Endodermal cell (in vitro differentiated cells): ENCODE results near the gene HMCN2. TPM values are rescaled to one million over a fixed set of nuclear protein-coding genes. Genes with fewer than 3 reads are reported as not detected.

Experiments used
- DNase-seq: peaks from one replicate; pipeline ENCODE4 v3.0.0-alpha.2; 2017
- H3K27ac ChIP-seq: 2 replicates; pipeline ENCODE4 v1.5.1; 2013; ENCODE audit warnings: mild to moderate bottlenecking, low read depth, low read length, moderate library complexity
- H3K27me3 ChIP-seq: 2 replicates; pipeline ENCODE4 v1.6.1; 2013; ENCODE audit warnings: mild to moderate bottlenecking, low read length, moderate library complexity; ENCODE audit not compliant: insufficient read depth, control insufficient read depth, poor library complexity, severe bottlenecking
- H3K36me3 ChIP-seq: 2 replicates; pipeline ENCODE4 v1.7.0; 2013; ENCODE audit warnings: mild to moderate bottlenecking, low read length, moderate library complexity; ENCODE audit not compliant: control insufficient read depth, insufficient read depth
- H3K4me1 ChIP-seq: one replicate; pipeline ENCODE4 v1.7.0; 2013; ENCODE audit warnings: low read length; ENCODE audit not compliant: control insufficient read depth, insufficient read depth
- H3K4me3 ChIP-seq: 2 replicates; pipeline ENCODE4 v1.5.1; 2013; ENCODE audit warnings: mild to moderate bottlenecking, low read length, moderate library complexity
- H3K9ac ChIP-seq: 2 replicates; pipeline ENCODE4 v1.6.1; 2013; ENCODE audit warnings: mild to moderate bottlenecking, low read length, moderate library complexity; ENCODE audit not compliant: poor library complexity, severe bottlenecking; ENCODE audit errors: extremely low read depth
- H3K9me3 ChIP-seq: 2 replicates; pipeline ENCODE4 v1.6.1; 2013; ENCODE audit warnings: mild to moderate bottlenecking, low read length, moderate library complexity; ENCODE audit not compliant: control insufficient read depth
- H3K27ac Mint-ChIP-seq: 2 replicates; pipeline ENCODE4 v1.8.0; 2020; ENCODE audit warnings: mixed read lengths
- H3K27me3 Mint-ChIP-seq: 2 replicates; pipeline ENCODE4 v1.8.0; 2021; ENCODE audit warnings: mild to moderate bottlenecking, mixed read lengths; ENCODE audit not compliant: insufficient read depth
- H3K36me3 Mint-ChIP-seq: 2 replicates; pipeline ENCODE4 v1.8.0; 2020; ENCODE audit warnings: low read depth, mixed read lengths
- H3K4me1 Mint-ChIP-seq: 2 replicates; pipeline ENCODE4 v1.8.0; 2020; ENCODE audit warnings: mixed read lengths
- H3K4me3 Mint-ChIP-seq: 2 replicates; pipeline ENCODE4 v1.8.0; 2020; ENCODE audit warnings: mild to moderate bottlenecking, moderate library complexity, mixed read lengths
- H3K9me3 Mint-ChIP-seq: 2 replicates; pipeline ENCODE4 v1.8.0; 2020; ENCODE audit warnings: mild to moderate bottlenecking, mixed read lengths
- WGBS, 2 experiments: methylation state at CpG; one replicate each; pipeline versions ENCODE4 v1.1.5 to v1.1.7; 2013; ENCODE audit warnings: missing lambda C conversion rate in 2 of 2, mixed read lengths in 1 of 2; ENCODE audit not compliant: insufficient coverage in 1 of 2, insufficient read length in 1 of 2; 5-methylcytosine and 5-hydroxymethylcytosine counted together
- total RNA-seq, 2 donors: library from RNA; stranded (reverse); fragmentation: NEBNext Ultra II Directional in 1 of 2; extraction: Animal tissue kit (Norgen Biotek cat#: 25700) in 1 of 2; gene quantifications; 2 replicates in 1 of 2; 3 replicates in 1 of 2; pipeline ENCODE4 v1.2.1, GENCODE V29; 2021
- TF ChIP-seq, protein P1 (sequence below): fragments of 200-600 bp; sonication (generic); conservative IDR thresholded peaks from 2 replicates; pipeline ENCODE4 v1.5.0; 2021; ENCODE audit warnings: antibody characterized with exemption, mild to moderate bottlenecking

The HMCN2 gene
- total RNA-seq, 2 donors from 2014 or later: 3.3 to 3.9 TPM

DNA sequence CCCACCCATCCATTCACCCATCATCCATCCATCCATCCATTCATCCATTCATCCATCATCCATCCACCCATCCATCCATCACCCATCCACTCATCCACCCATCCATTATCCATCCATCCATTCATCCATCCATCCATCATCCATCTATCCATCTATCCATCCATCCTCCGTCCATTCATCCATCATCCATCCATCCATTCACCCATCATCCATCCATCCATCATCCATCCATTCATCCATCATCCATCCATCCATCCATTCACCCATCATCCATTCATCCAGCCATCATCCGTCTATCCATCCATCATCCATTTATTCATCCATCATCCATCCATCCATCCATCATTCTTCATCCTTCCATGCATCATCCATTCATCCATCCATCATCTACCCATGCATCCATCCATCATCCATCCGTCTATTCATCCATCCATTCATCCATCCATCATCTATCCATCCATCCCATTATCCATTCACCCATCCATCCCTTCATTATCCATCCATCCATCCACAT lies 189.3 kb downstream of the HMCN2 start:
- H3K36me3 Mint-ChIP-seq: no peaks in the 10 kb centered on the region
- TF ChIP-seq, protein P1, sequence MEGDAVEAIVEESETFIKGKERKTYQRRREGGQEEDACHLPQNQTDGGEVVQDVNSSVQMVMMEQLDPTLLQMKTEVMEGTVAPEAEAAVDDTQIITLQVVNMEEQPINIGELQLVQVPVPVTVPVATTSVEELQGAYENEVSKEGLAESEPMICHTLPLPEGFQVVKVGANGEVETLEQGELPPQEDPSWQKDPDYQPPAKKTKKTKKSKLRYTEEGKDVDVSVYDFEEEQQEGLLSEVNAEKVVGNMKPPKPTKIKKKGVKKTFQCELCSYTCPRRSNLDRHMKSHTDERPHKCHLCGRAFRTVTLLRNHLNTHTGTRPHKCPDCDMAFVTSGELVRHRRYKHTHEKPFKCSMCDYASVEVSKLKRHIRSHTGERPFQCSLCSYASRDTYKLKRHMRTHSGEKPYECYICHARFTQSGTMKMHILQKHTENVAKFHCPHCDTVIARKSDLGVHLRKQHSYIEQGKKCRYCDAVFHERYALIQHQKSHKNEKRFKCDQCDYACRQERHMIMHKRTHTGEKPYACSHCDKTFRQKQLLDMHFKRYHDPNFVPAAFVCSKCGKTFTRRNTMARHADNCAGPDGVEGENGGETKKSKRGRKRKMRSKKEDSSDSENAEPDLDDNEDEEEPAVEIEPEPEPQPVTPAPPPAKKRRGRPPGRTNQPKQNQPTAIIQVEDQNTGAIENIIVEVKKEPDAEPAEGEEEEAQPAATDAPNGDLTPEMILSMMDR: no peak
- Histone ChIP-seq H3K9me3 (no peaks in the 10 kb centered on the region), H3K4me1 (peaks cover 6% of the 10 kb centered on the region), H3K4me3 (no peak overlapping the region), H3K36me3 (no peaks in the 10 kb centered on the region), H3K9ac (no peak overlapping the region), H3K27me3 (peaks cover under 1% of the 10 kb centered on the region), H3K27ac (no peak overlapping the region)
- H3K27me3 Mint-ChIP-seq: peaks cover 2% of the 10 kb centered on the region
- no peaks in the 10 kb centered on the region for H3K9me3 Mint-ChIP-seq
- no peak for DNase-seq
- no peaks in the 10 kb centered on the region for H3K4me1 Mint-ChIP-seq
- H3K27ac Mint-ChIP-seq: no peak overlapping the region
- no peak overlapping the region for H3K4me3 Mint-ChIP-seq
- WGBS, 2 experiments: 58 to 63% methylated on average over 3 of the region's 3 CpGs

DNA sequence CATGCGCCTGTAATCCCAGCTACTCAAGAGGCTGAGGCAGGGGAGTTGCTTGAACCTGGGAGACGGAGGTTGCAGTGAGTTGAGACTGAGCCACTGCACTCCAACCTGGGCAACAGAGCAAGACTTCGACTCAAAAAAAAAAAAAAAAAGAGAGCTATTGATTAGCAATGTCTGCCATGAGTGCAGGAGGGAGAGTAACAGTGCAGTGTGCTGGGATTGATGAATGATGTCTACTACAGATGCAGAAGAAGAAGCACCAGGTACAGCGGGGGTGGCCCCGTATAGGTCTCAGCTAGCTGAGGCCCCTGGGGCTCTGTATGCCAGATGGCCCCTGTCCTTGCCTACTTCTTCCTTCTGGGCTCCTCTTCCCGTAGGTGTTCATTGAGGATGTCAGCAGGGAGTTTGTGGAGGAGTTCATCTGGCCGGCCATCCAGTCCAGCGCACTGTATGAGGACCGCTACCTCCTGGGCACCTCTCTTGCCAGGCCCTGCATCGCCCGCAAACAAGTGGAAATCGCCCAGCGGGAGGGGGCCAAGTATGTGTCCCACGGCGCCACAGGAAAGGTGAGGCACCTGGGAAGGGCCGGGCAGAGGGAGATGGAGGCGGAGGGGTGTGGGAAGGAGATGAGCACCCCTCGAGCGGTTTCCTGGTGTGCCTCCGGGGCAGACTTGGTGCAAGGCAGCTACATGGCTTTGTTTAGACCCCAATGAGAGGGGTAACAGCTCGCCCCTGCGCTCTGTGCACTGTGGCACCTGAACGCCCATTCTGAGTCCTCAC lies 192.7 kb downstream of the HMCN2 start:
- Mint-ChIP-seq H3K4me3 (no peak overlapping the region), H3K27ac (no peak overlapping the region), H3K27me3 (peaks cover 5% of the 10 kb centered on the region), H3K9me3 (no peaks in the 10 kb centered on the region), H3K36me3 (no peaks in the 10 kb centered on the region), H3K4me1 (no peaks in the 10 kb centered on the region)
- no peak overlapping the region for H3K4me3 ChIP-seq
- H3K27me3 ChIP-seq: peaks cover 4% of the 10 kb centered on the region
- no peak overlapping the region for H3K9ac ChIP-seq
- no peaks in the 10 kb centered on the region for H3K36me3 ChIP-seq
- no peaks in the 10 kb centered on the region for H3K9me3 ChIP-seq
- DNase-seq: no peak
- TF ChIP-seq, protein P1: no peak
- peaks cover 5% of the 10 kb centered on the region for H3K4me1 ChIP-seq
- 91 to 95% methylated on average over 16 to 23 of the region's 23 CpGs for WGBS, 2 experiments
- H3K27ac ChIP-seq: no peak overlapping the region

DNA sequence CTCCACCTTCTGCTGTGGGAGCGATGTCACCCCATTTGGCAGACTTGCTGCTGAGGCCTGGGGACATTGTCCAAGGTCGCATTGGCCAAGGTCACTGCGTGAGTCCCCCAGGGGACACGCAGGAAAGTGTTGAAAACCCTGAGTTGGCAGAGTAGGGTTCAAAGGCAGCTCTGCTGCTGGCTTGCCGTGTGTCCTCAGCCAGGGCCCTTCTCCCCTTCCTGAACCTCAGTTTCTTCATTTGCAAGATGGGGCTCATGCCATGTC lies 193.2 kb downstream of the HMCN2 start:
- H3K27ac ChIP-seq: no peak overlapping the region
- WGBS, 2 experiments: 91 to 92% methylated on average over 4 to 5 of the region's 5 CpGs
- no peak for DNase-seq
- H3K9ac ChIP-seq: no peak overlapping the region
- no peaks in the 10 kb centered on the region for H3K4me1 Mint-ChIP-seq
- H3K9me3 ChIP-seq: no peaks in the 10 kb centered on the region
- H3K27me3 Mint-ChIP-seq: peaks cover 5% of the 10 kb centered on the region
- no peak overlapping the region for H3K4me3 ChIP-seq
- no peak overlapping the region for H3K4me3 Mint-ChIP-seq
- no peak overlapping the region for H3K27ac Mint-ChIP-seq
- TF ChIP-seq, protein P1: no peak
- no peaks in the 10 kb centered on the region for H3K36me3 ChIP-seq
- H3K4me1 ChIP-seq: no peaks in the 10 kb centered on the region
- no peaks in the 10 kb centered on the region for H3K36me3 Mint-ChIP-seq
- H3K27me3 ChIP-seq: peaks cover 4% of the 10 kb centered on the region
- H3K9me3 Mint-ChIP-seq: no peaks in the 10 kb centered on the region
